Measurements from ENCODE around the gene BIK.
"Not testable (repeated sequence)": the region's sequence is repeated elsewhere in the genome, so short reads cannot be mapped to it uniquely, and the experiment has no call there.

The BIK gene

DNA sequence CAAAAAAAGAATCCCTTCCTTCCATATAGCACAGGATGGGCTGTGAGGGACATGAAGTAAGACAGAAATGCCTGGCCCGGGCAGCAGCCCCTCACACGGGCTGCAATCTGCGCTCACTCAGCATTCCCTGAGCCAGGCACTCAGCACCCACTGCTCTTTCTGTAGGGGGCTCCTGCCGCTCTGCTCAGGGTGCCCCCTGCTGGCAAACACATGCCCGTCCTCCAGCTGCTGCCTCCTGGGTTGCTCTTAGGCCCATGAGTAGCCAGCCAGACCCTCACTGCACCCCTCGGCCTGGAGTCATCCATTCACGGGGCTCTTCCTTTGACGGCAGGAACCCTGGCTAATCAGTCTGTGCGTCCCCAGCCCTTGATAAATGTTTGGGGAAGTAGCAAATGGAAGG, 25.7 kb downstream of the BIK start:
- no peak for DNase-seq (ENCODE audit: low read depth)

DNA sequence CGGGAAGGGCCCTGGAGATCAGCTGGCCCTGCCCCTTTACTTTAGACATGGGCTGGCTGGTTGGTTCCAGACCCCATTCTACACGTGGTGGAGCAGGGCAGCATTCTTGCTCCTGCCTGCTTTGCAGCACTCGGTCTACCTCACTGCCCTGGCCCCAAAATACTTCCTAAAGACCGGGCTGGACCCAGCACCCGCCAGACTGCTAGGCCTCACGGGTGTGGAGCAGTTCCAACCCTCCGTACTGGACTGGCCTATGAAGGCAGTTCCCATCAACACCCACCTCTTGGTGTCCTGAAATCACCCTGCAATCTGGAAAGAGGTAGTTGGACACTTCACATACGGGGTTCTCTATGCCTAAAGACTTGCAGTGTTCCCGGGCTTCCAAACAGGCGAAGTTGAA, 26.3 kb downstream of the BIK start:
- DNase-seq (ENCODE audit: low read depth) = no peak

DNA sequence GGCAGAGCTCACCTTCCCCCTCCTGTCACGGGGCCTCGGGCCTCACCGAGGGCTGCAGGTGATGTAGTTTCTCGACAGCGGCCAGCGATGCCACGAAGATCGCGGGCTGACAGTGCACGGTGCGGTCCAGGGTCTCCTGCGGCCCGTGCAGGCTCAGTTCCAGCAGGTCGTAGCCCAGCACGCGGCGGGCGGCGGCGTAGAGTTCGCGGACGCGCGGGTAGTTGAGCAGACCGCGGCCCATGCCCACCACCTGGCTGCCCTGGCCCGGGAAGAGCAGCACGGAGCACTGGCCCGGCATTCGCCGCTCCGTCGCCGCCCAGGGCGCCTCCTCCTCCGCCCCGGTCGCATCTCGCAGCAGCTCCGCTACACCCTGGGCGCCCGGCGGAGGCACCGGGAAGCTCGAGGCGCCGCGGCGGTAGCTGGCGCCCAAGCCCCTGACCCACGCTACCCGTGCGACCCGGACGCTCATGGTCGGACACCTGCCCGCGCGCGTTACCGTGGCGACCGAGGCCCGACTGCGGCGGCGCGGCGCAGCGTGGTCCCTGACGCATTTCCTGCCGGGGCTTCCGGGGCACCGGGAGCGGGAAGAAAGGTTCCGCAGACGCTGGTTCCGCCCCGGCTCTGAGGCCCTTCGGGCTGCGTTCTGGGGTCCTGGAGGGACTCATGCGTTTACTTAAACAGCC, 32.5 kb downstream of the BIK start, which contains the start of gene MCAT:
Gene MCAT (minus strand): TSS at position 519 of the 683 bp plus-strand sequence. CDS start 50 bp downstream, at position 469.
- DNase-seq (ENCODE audit: low read depth) = no peak

DNA sequence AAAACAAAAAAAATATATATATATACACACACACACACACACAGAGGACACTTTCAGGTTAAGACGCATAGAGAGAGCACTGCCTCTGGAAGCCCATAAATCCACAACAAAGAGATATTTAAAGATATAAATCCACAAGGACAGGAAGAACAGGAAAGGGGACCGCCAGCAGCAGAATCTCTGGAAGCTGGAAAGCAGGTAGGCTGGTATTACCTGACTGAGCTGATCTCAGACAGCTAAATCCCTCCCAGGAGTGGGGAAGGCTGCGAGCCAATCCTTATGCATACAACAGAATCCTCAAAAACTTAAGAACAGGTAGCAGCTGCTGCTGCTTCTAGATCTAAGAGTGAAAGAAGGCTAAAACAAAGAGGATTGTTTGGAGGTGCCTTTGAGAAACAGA, 34.4 kb downstream of the BIK start:
- DNase-seq (ENCODE audit: low read depth) = no peak

DNA sequence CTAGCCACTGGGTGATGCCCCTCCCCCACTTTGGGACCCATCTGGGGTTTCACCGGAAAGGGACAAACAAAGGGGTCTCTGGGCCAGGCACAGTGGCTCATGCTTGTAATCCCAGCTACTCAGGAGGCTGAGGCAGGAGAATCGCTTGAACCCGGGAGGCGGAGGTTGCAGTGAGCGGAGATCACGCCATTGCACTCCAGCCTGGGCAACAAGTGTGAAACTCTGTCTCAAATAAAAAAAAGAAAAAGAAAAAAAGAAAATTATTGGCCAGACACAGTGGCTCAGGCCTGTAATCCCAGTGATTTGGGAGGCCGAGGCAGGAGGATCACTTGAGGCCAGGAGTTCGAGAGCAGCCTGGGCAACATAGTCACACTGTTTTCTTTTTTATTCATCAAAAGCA, 34.8 kb downstream of the BIK start:
- not testable (repeated sequence) for DNase-seq (ENCODE audit: low read depth)

DNA sequence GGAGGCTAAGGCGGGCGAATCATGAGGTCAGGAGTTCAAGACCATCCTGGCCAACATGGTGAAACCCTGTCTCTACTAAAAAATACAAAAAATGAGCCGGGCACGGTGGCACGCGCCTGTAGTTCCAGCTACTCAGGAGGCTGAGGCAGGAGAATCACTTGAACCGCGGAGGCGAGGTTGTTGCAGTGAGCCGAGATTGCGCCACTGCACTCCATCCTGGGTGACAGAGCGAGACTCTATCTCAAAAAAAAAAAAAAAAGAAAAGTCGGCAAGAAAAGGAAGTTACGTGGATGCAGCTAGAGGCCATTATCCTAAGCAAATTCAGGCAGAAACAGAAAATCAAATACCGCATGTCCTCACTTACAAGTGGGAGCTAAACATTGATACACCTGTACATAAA, 35.8 kb downstream of the BIK start:
- not testable (repeated sequence) for DNase-seq (ENCODE audit: low read depth)

DNA sequence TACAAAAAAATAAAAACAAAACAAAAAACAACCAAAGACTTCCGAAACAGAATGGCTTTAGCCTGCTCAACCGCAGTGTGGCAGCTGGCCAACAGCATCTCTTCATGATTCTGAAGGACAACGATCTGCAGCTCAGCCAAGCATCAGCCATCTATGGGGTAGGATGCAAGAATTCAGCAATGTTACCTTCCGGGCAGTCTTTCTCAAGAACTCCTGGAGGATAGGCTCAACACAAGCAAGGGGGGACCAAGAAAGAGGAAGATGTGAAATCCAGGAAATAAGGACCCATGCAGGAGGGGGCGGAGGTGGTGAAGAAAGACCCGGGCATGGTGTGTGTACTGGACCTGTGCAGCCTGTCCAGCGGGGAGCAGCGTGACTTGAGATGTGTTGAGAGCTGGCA, 37.3 kb downstream of the BIK start:
- DNase-seq (ENCODE audit: low read depth) = no peak

DNA sequence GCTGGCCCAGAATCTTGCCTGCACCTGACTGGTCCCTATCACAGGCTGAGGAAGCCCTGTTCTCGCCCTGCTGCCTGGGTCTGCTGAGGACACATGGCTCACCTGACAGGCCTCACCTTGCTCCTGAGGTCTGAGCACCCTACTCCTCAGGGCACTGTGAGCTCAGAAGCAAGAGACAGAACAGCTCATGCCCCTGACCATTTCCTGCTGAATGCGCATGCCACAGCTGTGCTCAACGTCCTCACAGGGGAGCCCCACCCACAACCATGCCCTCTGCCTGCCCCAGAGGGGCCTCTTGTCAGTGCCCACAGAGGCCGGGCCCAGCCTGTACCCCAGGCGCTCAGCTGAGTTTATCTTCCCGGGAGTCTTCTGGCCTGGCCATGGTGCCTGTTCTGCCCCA, 38.0 kb downstream of the BIK start:
- no peak for DNase-seq (ENCODE audit: low read depth)

DNA sequence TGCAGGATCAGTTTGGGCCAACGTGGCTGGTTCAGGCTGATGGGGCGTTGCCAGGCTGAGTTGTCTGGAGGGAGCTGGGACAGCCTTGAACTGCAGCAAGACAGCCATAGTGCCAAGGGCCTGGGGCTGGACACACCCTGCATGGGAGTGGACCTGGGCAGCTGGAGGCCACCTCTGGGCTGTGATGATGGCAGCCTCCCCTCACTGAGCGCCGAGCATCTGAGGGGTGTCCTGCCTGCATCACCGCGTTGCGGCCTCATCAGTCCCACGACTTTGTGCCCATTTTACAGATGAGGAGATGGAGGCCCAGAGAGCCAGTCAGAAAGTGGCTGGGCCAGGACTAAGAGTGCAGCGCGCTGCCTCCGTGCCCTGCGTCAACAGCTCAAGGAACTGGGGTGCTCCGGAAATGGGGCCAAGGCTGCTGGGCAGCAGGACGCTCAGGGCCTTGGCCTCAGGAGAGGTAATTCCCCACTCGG, 40.2 kb downstream of the BIK start:
- DNase-seq (ENCODE audit: low read depth) = no peak

DNA sequence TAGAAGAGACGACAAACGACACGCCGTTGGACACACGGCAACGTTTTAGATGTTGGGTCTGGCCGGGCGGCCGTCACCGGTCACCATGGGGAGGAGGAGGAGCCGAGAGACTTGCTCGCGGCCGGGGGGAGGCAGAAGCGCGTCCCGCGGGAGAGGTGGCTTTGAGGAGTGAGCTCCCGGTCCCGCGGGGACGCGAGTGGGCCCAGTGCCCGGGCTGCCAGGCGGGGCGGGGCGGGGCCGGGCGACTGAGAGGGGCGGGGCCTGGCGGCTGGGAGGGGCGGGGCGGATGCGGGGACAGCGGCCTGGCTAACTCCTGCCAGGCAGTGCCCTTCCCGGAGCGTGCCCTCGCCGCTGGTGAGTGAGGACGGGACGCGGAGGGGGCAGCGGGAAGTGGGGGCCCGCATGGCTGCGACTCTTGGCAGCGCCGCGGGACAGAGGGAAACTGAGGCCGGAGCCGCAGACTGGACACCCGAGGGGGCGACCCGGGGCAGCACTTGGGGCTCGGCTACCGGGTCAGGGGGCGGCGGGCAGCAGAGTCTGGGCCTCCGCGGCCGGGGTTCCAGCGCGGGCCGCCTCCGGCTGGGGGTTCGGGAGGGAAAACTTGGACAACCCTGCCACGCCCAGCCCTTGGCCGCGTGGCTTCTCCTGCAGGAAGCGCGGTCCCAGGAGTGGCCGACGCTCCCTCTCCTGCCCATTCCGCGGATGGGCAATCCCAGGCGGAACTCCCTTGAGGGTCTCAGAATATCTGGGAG, 40.9 kb downstream of the BIK start, which contains the start of gene TSPO:
Gene TSPO (plus strand): TSS at position 309 of the 752 bp plus-strand sequence. CDS start 7,680 bp downstream, outside the sequence.
- no peak for DNase-seq (ENCODE audit: low read depth)

DNA sequence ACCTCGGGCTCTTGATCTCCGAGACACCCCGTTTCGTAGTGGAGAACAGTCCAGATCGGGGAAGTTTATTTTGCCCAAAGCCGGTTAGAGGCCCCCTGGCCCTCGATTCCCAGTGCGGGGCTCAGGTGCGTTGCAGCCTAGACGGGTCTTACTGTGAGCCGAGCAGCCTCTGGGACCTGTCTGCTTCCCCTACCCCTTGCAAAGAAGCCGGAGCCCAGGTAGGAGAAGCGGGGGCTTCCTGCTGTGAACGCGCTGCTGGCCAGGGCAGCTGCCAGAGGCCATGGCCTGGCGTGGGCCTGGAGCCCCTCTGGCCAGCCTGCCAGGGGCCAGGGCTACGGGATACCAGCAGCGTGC, 41.4 kb downstream of the BIK start:
- no peak for DNase-seq (ENCODE audit: low read depth)

DNA sequence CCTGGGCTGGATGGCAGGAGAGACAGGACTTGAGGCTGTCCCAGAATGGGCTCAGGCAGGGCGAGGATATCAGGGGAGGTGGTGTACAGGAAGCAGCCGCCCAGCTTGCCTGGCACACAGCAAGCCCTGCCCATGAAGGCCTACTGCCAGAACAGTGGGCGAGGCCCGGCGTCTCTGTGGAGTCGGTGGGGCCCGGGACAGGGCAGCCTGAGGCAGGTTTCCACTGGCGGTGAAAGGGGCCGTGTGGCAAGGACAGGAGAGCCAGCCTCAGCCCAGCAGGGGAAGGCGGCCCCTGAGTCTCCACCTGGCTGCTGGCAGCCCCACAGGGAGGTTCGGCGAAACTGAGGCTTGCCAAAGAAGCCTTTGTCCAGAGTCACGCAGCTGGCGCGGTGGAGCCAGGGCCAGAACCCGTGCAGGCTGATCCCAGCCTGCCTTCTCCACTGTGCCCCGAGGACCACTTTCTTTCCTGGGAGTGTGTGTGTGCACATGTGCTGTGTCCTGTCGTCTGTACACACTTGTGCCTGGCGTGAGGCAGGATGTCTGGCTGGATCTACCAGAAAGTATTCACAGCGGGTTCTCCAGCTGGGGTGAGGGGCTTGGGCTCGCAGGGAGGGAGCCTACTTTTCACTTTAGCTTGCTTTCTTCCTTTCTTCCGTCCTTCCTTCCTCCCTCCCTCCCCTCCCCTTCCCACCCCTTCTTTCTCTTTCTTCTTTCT, 42.0 kb downstream of the BIK start:
- DNase-seq (ENCODE audit: low read depth) = no peak

DNA sequence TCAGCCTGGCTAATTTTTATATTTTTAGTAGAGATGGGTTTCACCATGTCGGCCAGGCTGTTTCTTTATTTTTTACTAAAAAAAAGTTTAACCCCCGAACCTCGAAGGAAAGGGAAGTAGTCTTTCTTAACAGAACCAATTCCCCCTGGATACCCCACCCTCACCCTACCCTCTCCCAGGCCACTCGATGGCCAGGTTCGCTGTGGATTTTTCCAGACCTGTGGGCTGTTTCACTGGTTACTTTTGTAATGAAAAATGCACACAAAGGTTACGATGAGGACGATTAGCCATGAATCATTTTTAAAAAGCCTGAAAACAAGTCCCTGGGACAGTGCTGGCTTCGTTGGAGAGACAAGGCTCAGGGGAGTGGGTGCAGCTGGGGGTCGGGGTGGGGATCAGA, 43.3 kb downstream of the BIK start:
- no peak for DNase-seq (ENCODE audit: low read depth)

DNA sequence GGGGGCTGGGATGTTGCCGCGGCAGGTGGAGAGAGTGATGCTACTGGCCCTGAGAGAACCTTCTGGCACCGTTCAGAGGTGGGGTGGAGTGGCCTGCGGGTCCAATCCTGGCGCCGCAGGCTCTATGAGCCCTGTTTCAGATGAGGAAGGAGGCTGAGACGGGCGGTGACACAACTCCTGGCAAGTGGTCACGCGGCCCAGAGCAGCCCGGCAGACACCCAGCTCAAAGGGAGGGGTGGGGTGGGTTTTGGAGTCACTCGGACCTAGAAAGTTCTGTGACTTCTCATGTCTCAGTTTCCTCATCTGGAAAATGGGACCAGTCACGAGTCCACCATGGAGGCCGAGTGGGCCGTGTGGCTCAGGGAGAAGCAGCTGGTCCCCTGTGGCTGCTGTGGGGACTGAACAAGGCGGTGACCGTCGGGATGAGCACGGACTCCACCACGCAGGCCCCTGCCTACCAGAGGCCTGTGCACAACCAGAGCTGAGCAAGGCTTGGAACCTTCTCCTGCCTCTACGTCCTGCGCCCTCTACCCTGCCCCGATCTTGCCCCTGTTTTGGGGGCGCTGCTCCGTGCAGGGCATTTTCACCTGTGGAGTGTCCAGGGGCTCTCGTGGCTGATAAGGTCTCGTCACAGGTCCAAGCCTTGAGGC, 44.5 kb downstream of the BIK start:
- no peak for DNase-seq (ENCODE audit: low read depth)

DNA sequence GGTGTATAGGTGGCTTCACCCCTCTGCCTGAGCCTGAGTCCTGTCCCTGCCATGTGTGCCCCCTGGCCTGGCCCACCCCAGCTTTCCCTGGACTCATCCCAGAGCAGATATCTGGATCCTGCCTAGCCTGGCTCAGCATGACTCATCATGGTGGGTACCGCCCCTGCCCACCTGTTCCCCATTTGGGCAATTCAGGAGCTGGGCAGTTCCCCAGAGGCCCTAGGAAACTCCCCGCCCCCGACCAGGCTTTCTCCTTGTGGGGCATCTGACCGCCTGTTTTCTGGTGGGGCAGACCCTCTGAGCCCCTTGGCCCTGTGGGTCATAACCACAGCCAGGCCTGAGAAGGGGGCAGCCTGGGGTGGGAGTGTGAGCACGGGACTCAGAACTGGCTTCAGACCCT, 45.2 kb downstream of the BIK start:
- no peak for DNase-seq (ENCODE audit: low read depth)

DNA sequence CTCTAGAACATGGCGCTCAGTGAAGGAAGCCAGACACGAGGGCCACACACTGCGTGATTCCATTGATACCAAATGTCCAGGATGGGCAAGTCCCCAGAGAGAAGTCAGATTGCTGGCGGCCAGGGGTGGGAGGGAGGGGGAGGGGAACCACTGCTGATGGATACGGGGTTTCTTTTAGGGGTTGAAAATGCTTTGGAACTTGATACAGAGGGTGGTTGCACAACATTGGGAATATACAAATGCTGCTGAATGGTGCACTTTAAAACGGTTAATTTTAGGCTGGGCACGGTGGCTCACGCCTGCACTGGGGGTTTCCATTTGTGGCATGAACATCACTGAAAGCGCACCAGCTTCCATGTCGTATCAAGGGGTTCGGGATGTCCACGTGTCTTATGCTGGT, 45.9 kb downstream of the BIK start:
- no peak for DNase-seq (ENCODE audit: low read depth)

DNA sequence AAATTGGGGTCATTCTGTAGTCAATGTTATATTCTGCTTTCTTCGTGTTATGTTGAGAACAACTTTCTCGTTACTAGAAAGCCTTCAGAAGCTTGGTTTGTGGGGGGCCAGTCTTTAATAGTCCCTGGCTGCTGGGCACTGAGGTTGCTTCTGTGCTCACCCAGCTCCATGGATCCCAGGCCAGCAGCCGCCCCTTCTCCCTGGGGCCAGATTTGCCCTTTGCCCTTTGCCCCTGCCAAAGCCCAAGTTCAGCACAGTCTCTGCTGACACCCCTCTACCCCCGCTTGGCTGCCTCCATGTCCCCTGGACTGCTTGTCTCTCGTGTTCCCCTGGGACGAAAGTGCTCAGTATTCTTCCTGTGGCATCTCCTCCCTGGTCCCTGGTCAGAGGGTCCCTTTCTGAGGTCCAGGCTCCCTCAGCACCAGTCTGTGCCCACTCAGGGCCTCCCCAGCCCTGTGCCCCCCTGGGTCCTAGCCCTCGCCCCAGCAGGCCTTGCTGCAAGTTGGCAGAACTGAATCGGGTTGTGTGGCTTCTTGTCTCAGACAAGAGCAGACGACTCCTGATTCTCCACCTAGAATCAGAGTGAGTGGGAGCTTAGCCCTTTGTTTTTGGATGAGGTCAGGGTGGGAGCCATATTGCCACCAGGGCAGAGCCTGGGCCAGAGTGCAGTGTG, 47.5 kb downstream of the BIK start:
- no peak for DNase-seq (ENCODE audit: low read depth)

DNA sequence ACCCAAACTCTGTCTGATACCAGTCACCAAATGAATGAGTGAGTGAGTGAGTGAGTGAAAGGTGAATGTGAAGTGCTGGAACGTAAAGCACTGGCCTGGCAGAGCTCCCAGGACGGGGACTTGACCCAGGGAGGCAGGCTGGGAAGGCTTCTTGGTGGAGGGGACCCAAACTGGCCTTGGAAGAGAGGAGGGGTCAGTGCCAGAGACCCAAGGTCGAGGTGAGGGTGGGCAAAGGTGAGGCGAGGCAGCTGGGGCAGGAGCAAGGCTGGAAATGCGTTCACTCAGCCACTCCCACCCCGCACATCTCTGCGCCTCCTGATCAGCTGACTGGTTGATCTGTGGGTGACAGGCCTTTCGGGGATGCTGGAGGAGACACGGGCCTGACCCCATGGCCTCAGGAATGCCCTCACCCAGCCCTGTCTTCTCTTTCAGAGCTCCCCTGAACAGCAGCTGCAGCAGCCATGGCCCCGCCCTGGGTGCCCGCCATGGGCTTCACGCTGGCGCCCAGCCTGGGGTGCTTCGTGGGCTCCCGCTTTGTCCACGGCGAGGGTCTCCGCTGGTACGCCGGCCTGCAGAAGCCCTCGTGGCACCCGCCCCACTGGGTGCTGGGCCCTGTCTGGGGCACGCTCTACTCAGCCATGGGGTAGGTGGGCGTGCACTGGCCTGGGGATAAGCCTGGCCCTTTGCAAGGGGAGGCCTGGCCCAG, 48.4 kb downstream of the BIK start:
- no peak for DNase-seq (ENCODE audit: low read depth)

DNA sequence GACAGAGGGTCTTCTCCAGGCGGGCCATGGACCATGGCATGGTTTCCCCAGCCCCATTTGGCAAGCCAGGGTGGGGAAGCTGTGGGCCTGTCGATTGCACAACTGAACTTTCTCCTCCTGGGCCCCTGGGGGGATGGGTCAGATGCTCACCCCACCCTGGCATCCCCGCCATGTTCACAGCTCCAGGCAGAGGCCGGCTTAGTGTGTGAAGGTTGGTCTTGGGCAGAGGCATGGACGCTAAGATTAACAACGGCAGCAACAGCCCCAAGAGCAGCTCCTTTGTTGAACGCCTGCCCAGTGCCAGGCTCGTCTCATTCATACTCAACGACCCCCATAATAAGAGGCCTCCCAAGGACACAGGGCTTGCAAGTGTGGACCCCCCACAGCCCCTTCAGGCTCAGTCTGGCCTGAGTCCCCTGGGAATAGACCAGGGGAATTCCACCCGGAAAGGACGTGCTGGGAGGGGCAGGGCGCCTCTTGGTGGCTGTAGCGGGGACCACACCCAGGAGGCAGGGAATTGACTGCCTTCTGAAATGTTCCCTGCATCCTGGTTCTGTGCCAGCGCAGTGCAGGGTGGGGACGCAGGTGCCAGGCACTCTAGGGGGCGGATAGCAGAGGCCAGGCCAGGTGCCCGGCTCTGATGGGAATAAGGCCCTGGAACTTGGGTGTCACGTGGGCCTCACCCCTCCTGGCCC, 49.1 kb downstream of the BIK start:
- DNase-seq (ENCODE audit: low read depth) = no peak

DNA sequence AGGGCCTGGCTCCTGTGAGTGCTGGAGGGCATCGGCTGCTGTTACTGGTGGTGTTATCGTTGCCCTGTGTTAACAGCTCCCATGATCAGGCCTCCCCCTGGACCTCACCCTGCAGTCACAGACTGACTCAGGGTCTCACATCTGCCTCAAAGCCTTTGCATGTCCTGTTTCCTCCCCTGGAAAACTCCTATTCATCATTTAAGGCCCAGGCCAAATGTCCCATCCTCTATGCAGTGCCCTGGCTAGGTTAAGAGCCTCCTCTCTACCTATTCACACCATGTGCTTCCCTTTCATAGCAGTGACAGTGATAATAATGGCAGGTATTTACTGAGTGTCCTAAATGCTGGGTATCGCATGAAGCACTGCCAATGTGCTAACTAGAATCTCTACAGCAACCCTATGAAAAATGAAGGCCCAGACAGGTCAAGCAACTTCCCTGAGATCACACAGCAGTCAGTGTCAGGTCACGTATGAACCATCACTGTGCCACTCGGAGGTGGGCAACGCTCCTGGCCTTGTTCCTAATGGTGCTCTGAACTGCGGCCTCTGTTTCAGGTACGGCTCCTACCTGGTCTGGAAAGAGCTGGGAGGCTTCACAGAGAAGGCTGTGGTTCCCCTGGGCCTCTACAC, 50.1 kb downstream of the BIK start:
- DNase-seq (ENCODE audit: low read depth) = no peak

Data from stromal cell of bone marrow (primary cell).